Activated naive CD4-positive, alpha-beta T cell (primary cell): ENCODE measurements around the gene FANCE.
"Not testable (repeated sequence)": the region's sequence is repeated elsewhere in the genome, so short reads cannot be mapped to it uniquely, and the experiment has no call there.

ENCODE experiments used
- DNase-seq, 4 experiments: peaks; one replicate each; lab custom pipeline; 2025; lab: John Stamatoyannopoulos, UW

The FANCE gene

DNA sequence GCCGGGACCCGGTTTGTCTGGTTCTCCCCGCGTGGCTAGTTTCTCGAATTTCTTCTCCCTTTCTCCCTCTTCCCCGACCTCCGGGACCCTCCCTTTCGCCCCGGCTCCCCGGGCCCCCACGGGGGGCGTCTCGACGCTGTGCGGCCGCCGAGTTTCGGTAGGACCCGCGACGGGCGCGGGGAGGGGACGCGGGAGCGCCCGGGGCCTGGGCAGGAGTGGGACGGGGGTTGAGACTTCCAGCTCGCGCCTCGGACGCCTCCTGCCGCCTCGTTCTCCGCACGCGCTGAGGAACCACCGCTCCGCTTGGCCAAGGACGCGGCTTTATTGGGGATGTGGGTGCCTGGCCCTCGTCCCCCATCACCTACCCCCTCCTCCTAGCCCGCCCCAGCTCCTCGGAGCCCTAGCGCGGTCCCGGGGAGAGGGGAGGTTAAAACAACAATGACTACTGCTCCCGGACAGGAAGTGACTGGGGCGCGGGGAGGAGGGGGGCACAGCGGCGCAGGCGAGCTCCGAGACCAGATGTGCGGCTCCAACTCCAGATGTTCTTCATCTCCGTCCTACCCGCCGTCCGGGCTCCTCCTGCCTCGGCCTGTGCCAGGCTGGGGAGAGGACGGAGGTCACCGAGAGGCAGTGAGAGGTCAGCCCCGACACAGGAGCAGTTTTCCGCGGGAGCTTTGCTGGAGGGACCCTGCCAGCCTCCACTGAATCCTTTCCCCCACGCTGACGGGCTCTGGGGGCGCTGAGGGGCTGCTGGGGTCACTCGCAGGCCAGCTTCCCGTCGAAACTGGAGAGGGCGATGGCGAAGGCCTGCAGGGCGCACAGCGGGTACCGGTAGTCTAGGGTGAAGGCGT, 45.7 kb downstream of the FANCE start:
- peak in 2 of 4 experiments; percentile 23 to 30 for DNase-seq

DNA sequence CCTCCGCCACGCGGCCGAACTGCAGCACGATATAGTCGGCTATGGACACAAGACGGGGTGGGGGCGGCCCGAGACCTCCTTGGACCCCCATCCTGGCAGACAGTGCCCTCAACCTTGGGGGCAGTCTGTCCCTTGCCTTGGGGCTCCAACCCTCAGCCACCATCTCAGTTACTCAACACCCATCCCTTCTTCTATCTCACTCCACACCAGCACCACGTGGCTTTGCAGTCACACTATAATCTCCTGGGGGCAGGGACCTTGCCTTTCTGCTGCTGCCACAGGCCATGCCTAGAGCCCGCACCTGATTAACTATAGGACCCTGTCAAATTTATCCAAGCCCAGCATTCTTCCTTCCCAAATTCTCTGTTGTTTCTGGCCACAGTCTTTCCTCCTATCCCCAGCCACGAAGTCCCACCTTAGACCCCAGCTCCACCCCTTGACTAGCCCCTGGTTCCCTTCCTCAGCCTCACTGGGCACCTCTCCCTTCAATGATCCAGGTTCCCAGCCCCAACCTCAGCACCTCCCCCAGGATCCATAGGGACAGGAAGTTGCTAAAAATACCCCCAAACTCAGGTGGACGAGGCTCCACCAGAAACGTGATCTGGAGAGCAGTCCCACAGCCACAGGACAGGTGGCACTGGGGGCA, 46.4 kb downstream of the FANCE start:
- DNase-seq = no peak

DNA sequence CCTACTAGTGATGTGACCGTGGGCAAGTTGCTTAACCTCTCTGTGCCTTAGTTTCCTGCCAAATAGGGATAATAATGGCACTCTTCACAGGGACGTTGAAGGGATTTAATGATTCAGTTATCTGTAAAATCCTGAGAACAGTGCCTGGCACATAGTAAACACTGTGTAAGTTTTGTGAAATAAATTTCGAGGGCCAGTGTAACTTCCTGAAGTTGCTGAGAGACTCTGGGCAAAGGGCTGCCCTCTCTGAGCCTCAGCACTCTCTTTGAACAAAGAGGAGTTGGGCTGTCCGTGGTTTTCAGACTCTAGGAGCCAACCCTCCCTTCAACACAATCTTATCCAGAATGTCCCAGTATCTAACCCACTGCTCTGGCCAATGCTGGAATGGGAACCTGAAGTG, 47.2 kb downstream of the FANCE start:
- DNase-seq = no peak

DNA sequence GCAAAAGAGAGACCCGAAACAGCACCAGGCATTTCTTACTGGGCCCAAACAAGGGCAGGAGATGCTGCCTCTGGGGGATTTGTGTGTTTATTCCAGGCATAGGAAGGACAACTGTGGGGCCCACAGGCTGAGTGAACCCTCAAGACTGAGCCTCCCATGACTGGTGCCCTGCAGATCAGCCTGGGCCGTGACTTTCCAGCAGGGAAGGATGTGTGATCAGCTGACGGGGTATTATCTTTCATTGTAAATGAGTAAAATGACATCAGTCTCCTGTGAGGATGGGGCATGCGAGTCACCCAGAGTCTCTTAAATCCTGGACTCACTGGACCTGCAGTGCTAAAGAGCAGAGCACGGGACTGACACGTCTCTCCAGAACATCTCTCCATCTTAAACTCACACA, 48.6 kb downstream of the FANCE start:
- no peak for DNase-seq

DNA sequence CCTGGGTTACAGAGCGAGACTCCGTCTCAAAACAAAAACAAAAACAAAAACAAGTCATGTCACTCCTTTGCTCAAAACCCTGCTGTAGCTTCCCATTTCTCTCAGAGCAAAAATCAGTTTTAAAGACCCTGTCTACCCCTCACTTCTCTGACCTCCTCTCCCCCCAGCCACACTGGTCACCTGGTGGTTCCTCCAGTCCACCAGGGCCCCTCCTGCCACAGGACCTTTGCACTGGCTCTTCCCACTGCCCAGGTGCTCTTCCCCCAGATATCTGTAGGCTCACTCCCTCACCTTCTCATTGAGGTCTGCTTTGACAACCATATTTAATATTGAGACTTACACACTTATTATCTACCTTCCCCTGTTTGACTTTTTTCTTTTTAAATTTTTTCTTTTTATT, 49.6 kb downstream of the FANCE start:
- no peak for DNase-seq

DNA sequence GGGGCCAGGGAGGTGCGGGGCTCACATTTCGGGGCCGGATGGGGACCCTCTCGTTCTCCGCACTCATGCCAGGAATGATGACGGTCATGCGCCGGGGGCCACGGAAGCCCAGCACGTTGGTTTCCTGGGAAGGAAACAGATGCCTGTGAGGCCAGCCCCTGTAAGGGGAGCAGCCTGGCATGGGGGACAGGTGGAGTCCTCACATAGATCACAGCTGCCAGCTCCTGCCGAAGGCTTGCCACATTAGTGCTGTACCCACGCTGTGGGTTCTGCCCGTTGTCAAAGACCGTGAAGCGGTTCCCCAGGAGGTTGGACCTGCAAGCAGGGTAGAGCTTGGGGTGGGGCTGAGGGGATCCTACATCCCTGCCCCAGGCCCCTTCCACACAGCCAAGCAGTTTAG, 51.4 kb downstream of the FANCE start:
- DNase-seq = no peak

DNA sequence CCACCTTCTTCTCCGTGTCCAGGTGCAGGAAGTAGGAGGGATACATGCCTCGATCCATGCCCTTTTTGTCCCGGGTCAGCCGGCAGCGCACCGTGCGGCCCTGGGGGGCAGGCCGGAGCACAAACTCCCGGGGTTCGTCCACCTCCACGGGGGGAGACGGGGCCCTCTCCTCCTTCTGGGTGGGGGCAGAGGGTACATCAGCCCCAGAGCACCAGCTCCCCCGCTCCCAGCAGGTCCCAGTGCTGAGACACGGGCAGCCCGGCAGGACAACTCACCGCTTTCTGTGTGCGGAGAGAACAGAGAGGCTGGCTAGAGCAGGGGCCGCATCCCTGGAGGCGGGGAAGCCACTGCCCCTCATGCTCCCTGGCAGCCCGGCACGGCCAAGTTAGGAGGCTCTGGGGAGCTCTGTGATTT, 53.9 kb downstream of the FANCE start:
- DNase-seq = no peak

DNA sequence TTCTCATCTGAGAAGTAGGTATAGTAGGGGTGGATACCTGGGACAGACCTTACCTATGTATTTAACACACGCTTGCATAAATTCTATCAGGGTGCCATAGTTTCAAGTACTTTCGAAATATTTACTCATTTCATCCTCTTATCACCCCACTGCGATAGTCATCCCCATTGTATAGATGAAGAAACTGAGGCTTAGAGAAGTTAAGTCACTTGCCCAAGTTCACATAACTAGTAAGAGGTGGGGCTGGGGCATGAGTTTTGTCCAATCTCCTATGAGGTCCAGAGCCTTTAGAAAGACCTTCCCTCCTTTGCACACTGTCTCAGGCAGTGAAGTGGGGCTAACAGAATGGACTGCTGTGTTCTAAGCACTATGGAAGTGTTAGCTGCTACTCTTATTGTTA, 54.4 kb downstream of the FANCE start:
- no peak for DNase-seq

DNA sequence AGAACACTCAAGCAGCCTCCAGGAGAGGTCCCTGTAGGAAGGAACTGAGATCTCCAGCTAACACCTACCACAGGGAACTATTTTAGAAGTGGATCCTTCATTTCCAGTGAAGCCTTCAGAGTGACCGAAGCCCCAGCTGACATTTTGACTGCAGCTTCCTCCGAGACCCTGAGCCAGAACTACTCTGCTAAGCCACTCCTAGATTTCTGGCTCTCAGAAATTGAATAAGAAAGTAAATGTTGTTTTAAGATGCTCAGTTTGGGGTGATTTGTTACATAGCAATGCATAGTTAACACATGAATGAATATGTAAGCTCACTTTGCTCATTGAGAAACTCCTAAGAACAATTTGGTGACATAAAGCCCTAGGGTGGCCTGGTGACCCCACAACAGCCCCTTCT, 55.1 kb downstream of the FANCE start:
- DNase-seq = no peak

DNA sequence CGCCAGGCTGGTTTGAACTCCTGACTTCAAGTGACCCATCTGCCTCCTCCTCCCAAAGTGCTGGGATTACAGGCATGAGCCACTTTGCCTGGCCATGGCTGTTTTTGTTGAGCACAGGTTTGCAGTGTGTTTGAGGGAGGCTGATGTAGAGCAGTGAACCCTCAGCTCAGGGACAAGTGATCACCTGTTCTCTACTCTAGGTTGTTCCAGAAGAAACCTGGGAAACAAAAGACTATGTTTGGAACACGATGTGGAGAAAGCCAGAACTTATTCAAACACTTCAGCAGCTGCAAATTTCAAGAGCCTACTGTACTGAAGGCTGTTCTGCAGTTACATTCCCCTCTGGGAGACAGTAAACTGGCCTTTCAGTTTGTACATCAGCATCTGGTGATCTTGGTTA, 55.9 kb downstream of the FANCE start:
- DNase-seq = no peak

DNA sequence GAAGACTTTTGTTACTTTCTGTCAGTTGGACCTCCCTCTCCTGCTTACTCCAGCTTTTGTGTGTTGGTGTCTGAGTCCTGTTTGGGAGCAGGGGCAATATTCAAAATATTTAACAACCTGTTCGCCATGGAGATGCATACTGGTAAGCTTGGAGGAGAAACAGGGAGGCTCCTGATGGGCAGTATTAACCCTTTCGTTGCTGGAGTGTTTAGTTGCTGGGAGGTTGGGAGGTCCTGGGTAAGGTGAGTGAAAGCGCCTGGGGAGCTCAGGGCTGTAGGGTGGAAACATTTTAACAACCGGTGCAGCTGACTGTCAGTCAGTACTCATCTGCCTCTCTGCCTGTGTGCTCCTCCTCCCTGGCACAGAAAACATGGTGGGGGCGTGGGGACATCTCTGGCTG, 56.4 kb downstream of the FANCE start:
- no peak for DNase-seq

DNA sequence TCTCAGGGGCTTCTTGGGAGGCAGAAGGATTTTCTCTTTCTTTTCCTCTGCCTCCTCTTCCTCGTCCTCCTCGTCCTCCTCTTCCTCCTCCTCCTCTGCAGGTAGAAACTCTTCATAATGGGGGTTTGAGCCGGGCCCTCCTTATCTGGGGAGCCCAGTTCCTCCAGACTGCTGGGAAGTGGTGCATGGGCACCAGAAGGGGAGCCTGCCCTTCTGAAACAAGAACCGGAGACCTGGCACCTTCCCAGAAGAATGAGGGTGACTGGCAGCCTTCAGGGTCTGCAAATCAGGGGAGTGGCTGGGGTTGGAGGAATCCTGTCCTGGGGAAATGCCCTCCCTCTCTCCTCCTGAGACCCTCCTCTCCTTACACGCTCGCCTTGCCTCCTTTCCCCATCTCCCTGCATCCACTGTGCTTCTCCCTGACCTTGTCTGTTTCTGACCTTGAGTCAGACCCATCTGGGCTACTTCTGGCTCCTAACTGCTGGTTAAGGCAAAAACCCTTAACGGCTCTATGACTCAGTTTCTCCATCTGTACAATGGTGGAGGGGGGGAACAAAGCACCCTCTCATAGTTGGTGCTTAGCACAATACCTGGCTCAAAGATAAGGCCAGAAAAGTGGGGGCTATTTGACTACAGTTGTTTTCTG, 58.9 kb downstream of the FANCE start:
- DNase-seq = no peak

DNA sequence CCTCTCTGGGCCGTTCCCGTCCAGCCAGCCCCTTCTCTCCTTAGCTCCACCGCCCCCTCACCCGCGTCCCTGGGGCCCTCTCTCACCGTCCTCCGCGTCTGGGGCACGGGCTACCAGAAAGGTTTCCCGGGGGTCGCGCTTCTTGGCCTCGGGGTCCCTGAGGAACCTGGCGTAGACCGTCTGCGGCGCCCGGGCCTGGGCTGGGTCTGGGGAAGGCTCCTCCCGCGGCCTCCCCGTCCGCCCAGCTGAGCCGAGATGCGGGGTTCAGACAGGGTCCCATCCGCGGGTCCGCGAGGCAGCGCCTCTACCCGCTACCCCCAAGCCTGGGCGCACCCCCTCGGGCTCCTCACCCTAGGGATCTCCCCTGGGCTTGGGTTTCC, 59.4 kb downstream of the FANCE start:
- DNase-seq = no peak

DNA sequence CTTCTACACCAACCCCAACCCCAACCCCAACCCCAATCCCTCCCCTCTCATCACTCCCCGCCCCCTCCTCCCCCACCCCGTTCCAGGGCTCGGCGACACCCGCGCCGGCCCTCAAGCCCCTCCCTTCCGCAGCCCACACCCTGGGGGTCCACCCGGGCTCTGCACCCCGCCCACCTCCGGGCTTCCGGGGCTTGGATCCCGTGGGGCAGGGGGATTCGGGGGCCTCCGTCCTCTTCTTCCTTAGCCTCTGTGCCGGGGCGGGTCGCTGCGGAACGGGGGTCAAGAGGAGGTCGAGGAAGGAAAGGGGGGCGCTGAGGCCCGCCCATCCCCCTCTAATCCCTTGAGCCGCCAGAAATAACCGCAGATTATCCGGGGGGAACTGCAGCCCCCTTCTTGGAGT, 59.9 kb downstream of the FANCE start:
- DNase-seq = no peak

DNA sequence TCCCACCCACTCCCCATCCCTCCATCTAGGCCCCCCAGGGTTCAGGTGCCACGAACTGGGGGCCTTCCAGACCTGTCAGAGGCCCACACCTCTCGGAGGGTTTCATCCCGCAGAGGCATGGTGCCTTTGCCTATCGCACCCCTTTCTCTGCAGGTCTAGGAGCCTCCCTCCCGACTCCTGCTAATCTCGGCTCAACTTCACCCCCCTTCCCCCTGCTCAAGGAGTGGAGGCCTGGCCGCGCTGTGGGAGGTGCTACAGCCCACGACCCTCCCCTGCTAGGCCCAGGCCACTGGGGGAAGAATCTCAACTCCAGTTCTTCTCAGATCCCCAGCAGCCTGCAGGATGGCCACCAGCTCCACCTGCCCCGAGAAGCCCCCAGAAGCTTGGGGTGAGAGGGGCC, 60.6 kb downstream of the FANCE start, which contains the start of gene TULP1:
Gene TULP1, minus strand, starts transcription at position 157 of the 400 bp plus-strand sequence. Its CDS starts 38 bp downstream, at position 119.
- DNase-seq = no peak

DNA sequence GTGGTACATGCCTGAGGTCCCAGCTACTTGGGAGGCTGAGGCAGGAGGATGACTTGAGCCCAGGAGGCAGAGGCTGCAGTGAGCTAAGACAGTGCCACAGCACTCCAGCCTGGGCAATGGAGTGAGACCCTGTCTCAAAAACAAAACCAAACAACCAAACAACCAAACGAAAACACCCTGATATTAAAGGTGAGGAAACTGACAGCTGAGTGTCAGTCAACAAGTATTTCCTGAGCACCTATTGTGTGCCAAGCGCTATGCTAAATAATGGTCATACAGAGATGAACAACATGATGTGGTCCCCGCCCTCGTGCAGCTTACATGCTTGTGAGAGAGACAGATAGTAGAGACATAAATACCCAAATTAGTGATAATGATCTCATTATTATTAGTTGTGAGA, 62.4 kb downstream of the FANCE start:
- DNase-seq = no peak

DNA sequence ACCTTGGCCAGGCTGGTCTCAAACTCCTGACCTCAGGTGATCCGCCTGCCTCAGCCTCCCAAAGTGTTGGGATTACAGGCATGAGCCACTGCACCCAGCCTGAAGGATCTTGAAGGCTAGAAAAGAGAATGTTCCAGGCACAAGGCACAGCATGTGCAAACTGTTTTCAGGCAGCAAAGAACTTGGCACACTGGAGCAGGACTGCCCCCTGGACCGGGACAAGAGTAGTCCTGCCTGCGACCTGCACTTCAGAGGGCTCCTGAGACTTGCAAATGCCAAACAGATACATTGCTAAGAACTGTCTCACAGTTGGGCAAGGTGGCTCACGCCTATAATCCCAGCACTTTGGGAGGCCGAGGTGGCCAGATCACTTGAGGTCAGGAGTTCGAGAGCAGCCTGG, 63.8 kb downstream of the FANCE start:
- DNase-seq = not testable (repeated sequence)
